ENCODE data around the gene RNU2-63P.
"Not testable (repeated sequence)": the region's sequence is repeated elsewhere in the genome, so short reads cannot be mapped to it uniquely, and the experiment has no call there.

RNU2-63P gene

GRCh38 chr2:88016086-88016959, at the start of gene RNU2-63P:
TSS of gene RNU2-63P (minus strand) at chr2:88016547.
- ATAC-seq: peak; percentile 83 to 84

GRCh38 chr2:88061295-88061694, 44.9 kb upstream of the RNU2-63P start:
- no peak for ATAC-seq

DNA sequence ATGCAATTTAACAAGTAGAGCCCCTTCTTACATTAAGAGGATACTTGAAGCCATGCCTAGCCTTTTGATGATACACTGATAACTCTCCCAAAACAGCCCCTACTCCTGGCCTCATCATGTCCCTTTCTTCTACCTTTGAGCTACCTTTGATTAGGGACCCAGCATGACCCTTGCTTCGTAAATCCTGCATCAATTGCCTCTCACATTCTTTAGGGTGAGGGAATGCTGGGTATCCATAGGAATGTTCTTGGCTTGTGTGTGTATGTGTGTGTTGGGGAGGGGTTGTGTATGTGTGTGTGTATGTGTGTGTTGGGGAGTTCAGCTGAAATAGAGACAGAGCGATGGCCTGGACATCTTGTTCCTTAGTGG, 44.5 kb upstream of the RNU2-63P start:
- no peak for ATAC-seq

GRCh38 chr2:88059979-88060906, 43.9 kb upstream of the RNU2-63P start:
- peak; percentile 17 to 41 for ATAC-seq

DNA sequence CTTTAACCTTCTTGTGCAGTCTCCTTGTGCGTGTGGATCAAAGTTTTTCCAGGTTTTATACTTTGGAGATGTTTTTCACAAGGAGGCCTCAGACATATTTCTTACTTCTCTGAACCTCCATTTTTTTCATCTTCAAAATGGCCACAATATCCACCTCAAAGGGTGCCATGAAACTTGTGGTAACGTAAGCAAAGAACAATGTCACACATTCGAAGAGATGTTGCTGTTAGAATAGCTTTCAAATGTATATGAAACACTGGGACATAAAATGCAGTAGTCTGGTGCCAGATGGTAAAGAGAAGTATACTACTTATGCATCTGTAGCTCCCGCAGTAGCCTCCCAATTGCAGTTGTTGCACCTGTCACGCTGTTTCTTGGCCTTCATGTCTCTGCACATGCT, 41.8 kb upstream of the RNU2-63P start:
- ATAC-seq: no peak

GRCh38 chr2:88057437-88057844, 41.1 kb upstream of the RNU2-63P start:
- ATAC-seq: no peak

GRCh38 chr2:88055371-88056128, 39.2 kb upstream of the RNU2-63P start, which contains the start of gene KRCC1:
TSS of gene KRCC1 (minus strand) at chr2:88055783. CDS start at chr2:88028563, 27,220 bp downstream.
- ATAC-seq: peak; percentile 94 to 95

DNA sequence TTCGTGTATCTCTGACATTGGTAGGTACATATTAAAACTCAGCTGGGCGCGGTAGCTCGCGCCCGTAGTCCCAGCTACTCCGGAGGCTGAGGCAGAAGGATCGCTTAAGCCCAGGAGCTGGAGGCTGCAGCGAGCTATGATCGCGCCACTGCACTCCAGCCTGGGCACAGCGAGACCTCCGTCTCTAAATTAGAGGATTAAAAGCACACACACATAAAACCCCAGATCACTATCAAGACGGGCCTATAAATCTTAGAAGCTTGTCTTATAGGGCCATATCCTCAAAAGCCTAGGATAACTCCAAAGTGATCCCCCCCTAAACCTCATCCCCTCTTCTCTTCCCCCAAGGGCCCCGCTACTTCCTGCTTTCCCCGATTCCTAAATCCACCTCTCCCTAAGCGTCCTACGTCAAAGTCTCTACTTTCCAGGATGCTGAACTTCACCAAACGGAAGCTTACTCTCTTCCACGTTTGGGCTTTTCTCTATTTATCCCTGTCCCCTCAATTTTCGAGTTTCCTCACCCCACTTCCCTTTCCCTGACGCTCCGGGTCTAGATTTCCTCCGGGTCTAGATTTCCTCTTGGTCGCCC, 38.5 kb upstream of the RNU2-63P start:
- no peak for ATAC-seq

DNA sequence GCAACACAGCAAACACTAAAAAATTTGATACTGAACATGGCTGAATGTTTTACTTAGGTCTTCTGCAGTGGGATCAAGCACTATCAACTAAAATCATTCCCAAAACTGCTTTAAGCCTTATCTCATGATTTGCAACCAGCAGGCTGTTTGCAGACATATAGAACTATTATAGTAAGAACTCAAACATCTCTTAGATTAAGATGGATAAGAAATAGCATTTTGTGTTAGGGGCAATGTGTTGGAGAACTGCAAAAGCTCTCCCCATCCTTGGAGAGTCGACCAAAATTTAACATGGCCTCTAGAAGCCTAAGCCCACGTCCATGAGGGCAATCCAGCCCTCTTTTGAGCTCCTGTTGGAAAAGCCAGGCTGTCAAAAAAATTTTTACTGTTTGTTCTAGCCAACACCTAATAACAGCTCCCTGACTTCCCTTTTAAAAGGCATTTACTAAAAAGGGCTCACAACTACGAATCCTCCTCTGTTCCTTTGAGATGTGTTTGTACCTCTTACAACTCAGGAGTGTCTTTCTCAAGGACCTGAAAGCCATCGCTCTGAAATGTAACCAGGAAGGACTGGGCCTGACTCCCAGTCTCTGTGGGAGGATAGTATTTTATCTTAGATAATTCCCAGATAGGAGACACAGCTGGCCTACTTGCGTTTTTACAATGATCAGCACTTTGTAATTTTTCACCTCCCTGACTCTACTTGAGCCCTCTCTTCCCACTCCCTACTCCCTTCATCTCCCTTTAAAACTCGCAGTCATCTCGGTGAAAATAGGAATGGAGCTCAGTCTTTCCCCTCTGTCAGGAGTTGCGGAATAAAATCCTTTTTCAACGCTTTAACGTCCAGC, 37.8 kb upstream of the RNU2-63P start:
- ATAC-seq: no peak

- ATAC-seq: no peak
These were observed 36.9 kb upstream of the RNU2-63P start for GRCh38 chr2:88053296-88053695.

DNA sequence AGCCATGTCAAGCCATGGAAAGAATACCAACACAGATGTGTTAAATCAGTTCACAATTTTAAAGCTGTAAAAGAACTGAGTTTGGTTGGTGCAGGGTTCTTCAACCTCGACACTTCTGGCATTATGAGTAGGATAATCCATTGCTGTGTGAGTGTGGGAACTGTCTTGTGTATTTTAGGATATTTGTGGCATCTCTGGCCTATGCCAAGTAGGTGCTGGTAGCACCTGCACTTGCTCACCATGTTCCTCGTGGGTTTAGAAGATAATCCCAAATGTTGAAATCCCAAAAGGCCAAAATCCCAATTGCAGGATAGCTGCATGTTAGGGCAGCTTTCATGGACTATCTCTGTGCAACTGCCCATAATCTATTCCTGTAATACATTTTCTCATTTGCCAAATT, 35.4 kb upstream of the RNU2-63P start:
- no peak for ATAC-seq

DNA sequence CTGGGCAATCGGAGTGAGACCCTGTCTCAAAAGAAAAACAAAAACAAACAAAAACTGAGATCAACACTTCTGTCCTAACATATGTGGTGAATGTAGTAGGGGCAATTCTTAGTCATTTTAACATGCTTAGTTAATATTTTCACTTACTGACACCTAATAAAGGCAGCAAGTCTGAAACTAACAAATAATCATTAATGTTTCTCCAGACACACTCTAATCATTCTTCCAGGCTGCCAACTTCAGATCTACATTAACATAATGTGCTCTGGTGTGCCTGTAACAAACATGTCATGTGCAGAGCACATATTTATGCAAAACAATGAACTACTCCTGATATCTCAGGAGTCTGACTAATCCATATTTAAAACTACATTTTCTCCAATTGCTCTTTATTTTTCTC, 33.3 kb upstream of the RNU2-63P start:
- no peak for ATAC-seq

DNA sequence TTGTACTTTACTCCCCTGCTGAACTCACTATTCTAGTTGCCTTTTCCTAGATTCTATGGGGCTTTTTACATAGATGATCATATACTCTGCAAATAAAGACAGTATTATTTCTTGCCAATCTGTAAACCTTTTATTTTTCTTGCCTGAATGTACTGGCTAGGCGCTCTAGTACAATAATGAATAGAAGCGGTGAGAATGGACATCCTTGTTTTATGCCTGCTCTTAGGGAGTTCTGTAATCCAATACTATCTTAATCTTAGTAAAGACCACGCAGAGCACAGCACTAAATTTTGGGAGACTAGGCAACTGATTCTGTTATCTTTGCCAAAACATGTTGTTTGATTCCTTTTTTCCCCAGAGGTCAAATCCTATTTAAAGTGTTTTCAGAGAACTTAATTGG, 32.2 kb upstream of the RNU2-63P start:
- ATAC-seq: no peak

- ATAC-seq: not testable (repeated sequence)
These were observed 29.2 kb upstream of the RNU2-63P start for GRCh38 chr2:88045561-88045960.

DNA sequence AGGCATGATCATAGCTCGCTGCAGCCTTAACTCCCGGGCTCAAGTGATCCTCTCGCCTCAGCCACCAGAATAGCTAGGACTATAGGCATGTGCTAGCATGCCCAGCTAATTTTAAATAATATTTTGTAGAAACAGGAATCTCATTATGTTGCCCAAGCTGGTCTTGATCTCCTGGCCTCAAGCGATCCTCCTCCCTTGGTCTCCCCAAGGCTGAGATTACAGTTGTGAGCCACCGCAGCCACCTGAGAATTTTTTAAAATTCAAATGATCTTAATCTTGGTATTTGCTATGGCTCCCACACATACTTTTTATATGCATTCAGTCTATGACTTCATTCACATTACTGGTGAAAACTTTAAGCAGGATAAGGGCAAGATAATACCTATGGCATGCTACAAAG, 26.1 kb upstream of the RNU2-63P start:
- no peak for ATAC-seq

DNA sequence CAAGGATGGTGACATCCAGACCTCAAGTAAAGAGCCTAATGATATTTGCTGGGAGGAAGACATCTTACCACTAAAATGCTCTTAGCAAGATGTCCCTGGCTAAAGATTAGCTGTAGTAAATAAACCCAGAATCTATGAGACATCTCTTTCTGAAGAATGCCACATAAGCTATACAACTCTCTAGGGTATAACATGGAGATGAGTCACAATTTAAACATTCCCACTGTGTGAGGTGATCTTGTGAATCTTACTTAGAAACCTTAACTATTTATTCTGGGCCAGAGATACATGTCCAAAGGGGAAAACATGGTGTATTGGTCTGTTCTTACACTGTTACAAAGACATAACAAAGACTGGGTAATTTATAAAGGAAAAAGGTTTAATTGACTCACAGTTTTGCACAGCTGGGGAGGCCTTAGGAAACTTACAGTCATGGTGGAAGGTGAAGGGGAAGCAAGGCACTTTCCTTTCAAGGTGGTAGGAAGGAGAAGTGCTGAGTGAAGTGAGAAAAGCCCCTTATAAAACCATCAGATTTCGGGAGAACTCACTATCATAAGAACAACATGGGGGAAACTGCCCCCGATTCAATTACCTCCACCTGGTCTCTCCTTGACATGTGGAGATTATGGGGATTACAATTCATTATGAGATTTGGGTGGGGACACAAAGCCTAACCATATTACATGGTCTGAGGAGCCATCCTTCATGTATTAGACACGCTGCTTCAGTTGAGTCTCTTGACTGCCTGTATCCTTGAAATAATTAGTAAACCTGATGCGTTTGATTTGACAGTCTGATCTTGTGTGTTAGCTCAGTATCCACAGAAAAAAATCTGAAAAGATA, 22.1 kb upstream of the RNU2-63P start:
- peak; percentile 86 to 90 for ATAC-seq

DNA sequence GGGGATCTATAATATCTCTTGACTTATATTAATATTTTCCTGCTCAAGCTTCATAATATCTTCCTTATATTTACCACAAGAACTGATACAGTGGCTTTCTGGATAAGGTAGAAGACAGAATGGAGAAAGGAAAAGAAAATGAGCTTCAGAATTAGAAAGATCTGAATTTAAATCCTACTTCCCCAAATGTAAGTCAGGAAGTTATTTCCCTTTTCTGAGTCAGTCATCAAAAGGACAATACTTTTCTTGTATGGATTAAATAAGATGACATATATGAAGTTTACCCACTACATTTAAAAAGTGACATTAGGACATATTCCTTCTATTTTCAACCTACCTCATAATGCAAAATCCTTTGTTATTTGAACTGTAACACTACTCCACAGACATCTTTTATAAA, 20.3 kb upstream of the RNU2-63P start:
- ATAC-seq: no peak

GRCh38 chr2:88036182-88036581, 19.8 kb upstream of the RNU2-63P start:
- ATAC-seq: no peak

DNA sequence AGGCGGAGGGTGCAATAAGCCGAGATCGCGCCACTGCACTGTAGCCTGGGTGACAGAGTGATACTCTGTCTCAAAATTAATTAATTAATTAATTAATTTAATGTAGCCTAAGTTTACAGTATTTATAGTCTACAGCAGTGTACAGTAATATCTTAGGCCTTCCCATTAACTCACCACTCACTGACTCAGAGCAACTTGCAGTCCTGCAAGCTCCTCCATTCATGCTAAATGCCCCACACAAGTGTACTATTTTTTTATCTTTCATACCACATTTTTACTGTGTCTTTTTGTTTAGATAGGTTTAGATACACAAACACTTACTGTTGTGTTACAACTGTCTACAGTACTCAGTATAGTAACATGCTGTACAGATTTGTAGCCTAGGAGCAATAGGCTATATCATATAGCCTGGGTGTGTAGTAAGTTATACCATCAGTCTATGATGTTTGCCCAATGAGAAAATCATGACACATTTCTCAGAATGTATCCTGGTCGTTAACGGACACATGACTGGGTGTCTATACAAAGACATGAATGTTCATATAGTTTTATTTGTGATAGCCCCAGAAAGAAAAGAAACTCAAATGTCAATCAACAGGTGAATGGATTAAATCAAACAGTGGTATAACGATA, 15.8 kb upstream of the RNU2-63P start:
- ATAC-seq: no peak

- ATAC-seq: no peak
These were observed 12.6 kb upstream of the RNU2-63P start for GRCh38 chr2:88028931-88029330.

All from activated CD4-positive, CD25-positive, alpha-beta regulatory T cell treated with anti-CD3 and anti-CD28 coated beads, Interleukin-2, amount 50 U/mL, for 24 hours (primary cell).